Measurements from ENCODE around the gene ZSWIM1.

Gene ZSWIM1

GRCh38 chr20:45845452-45845851, 35.6 kb upstream of the ZSWIM1 start:
- DNase-seq (ENCODE audit: low read depth): no peak
- TF ChIP-seq, protein P1, sequence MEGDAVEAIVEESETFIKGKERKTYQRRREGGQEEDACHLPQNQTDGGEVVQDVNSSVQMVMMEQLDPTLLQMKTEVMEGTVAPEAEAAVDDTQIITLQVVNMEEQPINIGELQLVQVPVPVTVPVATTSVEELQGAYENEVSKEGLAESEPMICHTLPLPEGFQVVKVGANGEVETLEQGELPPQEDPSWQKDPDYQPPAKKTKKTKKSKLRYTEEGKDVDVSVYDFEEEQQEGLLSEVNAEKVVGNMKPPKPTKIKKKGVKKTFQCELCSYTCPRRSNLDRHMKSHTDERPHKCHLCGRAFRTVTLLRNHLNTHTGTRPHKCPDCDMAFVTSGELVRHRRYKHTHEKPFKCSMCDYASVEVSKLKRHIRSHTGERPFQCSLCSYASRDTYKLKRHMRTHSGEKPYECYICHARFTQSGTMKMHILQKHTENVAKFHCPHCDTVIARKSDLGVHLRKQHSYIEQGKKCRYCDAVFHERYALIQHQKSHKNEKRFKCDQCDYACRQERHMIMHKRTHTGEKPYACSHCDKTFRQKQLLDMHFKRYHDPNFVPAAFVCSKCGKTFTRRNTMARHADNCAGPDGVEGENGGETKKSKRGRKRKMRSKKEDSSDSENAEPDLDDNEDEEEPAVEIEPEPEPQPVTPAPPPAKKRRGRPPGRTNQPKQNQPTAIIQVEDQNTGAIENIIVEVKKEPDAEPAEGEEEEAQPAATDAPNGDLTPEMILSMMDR (conservative IDR thresholded peaks at IDR 0.05; ENCODE audit: control insufficient read depth, insufficient read depth, low read depth, low read length): no peak
- no peak overlapping the region for H3K4me3 ChIP-seq (ENCODE audit: control insufficient read depth, low read depth, low read length)

DNA sequence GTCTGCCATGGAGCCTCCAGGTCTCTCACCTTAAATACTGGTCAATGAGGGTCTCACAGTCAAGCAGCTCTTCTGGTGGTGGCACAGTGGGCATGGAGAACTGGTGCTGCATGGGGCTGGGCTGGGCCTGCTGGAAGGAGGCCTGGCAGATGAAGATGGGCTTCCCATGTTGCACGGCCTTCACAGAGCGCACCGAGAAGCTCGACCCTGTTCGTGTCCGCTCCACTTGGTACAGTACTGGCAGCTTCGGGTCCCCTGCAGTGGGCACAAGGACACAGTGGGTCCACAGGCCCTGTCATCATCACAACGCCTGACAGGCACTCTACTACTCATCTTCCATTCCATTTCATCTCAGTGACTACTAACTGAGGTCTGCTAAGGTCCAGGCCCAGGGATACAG, 32.6 kb upstream of the ZSWIM1 start:
- TF ChIP-seq, protein P1 (conservative IDR thresholded peaks at IDR 0.05; ENCODE audit: control insufficient read depth, insufficient read depth, low read depth, low read length): no peak

GRCh38 chr20:45848969-45849582, 32.0 kb upstream of the ZSWIM1 start:
- DNase-seq (ENCODE audit: low read depth): no peak
- no peak overlapping the region for H3K4me3 ChIP-seq (ENCODE audit: control insufficient read depth, low read depth, low read length)
- TF ChIP-seq, protein P1 (conservative IDR thresholded peaks at IDR 0.05; ENCODE audit: control insufficient read depth, insufficient read depth, low read depth, low read length): no peak

More for the DNA sequence above, 32.6 kb upstream of the ZSWIM1 start:
- no peak overlapping the region for H3K4me3 ChIP-seq (ENCODE audit: control insufficient read depth, low read depth, low read length)
- no peak for DNase-seq (ENCODE audit: low read depth)

DNA sequence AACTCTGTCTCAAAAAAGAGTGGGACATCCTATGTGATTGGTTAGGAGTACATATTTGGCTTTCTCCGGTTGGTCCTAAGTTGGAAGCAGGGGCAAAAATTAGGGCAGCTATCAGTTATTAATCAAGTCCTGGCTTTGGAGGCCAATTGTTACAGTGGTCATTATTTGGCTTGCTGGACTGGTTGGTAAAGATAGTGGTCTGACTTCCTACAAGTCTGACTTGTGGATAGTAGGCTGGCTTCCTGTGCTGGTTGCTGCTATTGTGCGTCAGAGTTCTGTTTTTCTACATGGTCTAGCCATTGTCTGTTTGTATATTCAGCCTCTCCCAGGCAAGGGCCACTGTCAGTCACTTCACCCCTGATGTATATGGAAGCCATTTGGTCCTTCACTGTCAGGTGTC, 30.8 kb upstream of the ZSWIM1 start:
- H3K4me3 ChIP-seq (ENCODE audit: control insufficient read depth, low read depth, low read length): no peak overlapping the region
- no peak for DNase-seq (ENCODE audit: low read depth)
- TF ChIP-seq, protein P1 (conservative IDR thresholded peaks at IDR 0.05; ENCODE audit: control insufficient read depth, insufficient read depth, low read depth, low read length): no peak

DNA sequence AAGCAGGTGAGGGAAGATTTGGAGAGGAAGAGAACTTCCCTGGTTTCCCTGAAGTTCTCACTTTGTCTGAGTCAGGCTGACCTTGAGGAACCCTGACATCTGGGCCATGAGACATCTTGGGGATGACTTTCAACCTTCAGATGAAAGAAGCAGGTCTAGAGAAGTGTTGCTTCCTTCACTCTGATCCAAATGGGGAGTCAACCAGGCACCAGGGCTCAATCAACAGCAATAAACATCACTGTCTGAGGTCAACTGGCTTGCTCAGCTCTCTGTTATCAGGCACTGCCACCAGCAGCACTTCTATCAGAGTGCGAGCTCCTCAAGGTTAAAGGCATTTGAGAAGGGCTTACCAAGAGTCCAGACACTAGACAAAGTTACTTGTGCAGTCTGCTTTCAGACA, 30.1 kb upstream of the ZSWIM1 start:
- TF ChIP-seq, protein P1 (conservative IDR thresholded peaks at IDR 0.05; ENCODE audit: control insufficient read depth, insufficient read depth, low read depth, low read length): no peak
- DNase-seq (ENCODE audit: low read depth): no peak

DNA sequence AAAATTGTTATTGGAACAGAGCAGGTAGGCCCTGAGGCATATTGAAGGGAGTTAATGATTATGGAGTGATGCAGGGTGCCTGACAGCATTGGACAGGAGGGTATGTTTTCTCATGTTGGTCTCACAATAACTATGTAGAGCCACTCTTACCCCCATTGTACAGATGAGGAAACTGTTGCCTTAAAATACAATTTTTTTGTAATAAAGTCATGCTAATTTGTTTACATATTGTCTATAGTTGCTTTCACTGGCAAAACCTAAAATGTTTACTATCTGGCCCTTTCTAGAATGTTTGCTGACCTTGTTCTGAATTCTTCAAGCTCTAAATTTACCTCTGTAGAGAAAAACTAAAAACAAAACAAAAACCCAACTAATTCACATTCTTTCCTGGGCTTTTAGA, 29.5 kb upstream of the ZSWIM1 start:
- no peak overlapping the region for H3K4me3 ChIP-seq (ENCODE audit: control insufficient read depth, low read depth, low read length)
- no peak for DNase-seq (ENCODE audit: low read depth)
- TF ChIP-seq, protein P1 (conservative IDR thresholded peaks at IDR 0.05; ENCODE audit: control insufficient read depth, insufficient read depth, low read depth, low read length): no peak

More for the DNA sequence above, 30.1 kb upstream of the ZSWIM1 start:
- H3K4me3 ChIP-seq (ENCODE audit: control insufficient read depth, low read depth, low read length): no peak overlapping the region

- TF ChIP-seq, protein P1 (conservative IDR thresholded peaks at IDR 0.05; ENCODE audit: control insufficient read depth, insufficient read depth, low read depth, low read length): no peak
- DNase-seq (ENCODE audit: low read depth): no peak
- no peak overlapping the region for H3K4me3 ChIP-seq (ENCODE audit: control insufficient read depth, low read depth, low read length)
Observed at GRCh38 chr20:45852326-45852725, 28.7 kb upstream of the ZSWIM1 start.
